Natural killer cell (primary cell): ENCODE results near the gene CLASP1. TPM values are rescaled to one million over a fixed set of nuclear protein-coding genes. Genes with fewer than 3 reads are reported as not detected.

ENCODE experiments used
- ATAC-seq, 3 donors: fragments of 150-1000 bp in 2 of 3; fragments of 200-7000 bp in 1 of 3; cut with Tn5 transposase; 1 replicate in 1 of 3; 2 replicates in 2 of 3; pipeline ENCODE4 v1.10.0; 2021; ENCODE audit warnings: mild to moderate bottlenecking in 2 of 3, moderate library complexity in 2 of 3
- DNase-seq, 2 donors: peaks; one replicate each; pipeline versions ENCODE4 v3.0.0 to v3.0.0-alpha.2; 2013 to 2021; ENCODE audit warnings: mixed read lengths in 1 of 2
- H3K27ac ChIP-seq: one replicate; pipeline ENCODE4 v1.5.1; 2013; ENCODE audit warnings: mild to moderate bottlenecking, low read length
- H3K27me3 ChIP-seq: one replicate; pipeline ENCODE4 v1.6.1; 2013; ENCODE audit warnings: low read length; ENCODE audit not compliant: control insufficient read depth, insufficient read depth
- H3K36me3 ChIP-seq: one replicate; pipeline ENCODE4 v1.6.1; 2013; ENCODE audit warnings: low read length; ENCODE audit not compliant: control insufficient read depth, insufficient read depth
- H3K4me1 ChIP-seq: one replicate; pipeline ENCODE4 v1.6.1; 2013; ENCODE audit warnings: low read length; ENCODE audit not compliant: control insufficient read depth, insufficient read depth
- H3K4me3 ChIP-seq: one replicate; pipeline ENCODE4 v1.5.1; 2013; ENCODE audit warnings: low read length
- H3K9me3 ChIP-seq: one replicate; pipeline ENCODE4 v1.6.1; 2013; ENCODE audit warnings: low read length; ENCODE audit not compliant: control insufficient read depth, insufficient read depth
- H3K27ac Mint-ChIP-seq, 2 donors: one replicate each; pipeline ENCODE4 v1.8.0; 2022; ENCODE audit warnings: mild to moderate bottlenecking in 2 of 2, mixed read lengths in 2 of 2, moderate library complexity in 1 of 2
- H3K27me3 Mint-ChIP-seq, 2 donors: one replicate each; pipeline ENCODE4 v1.8.0; 2022; ENCODE audit warnings: low read depth in 2 of 2, mixed read lengths in 2 of 2
- H3K36me3 Mint-ChIP-seq: one replicate; pipeline ENCODE4 v1.8.0; 2022; ENCODE audit warnings: mixed read lengths
- H3K4me1 Mint-ChIP-seq, 2 donors: one replicate each; pipeline ENCODE4 v1.8.0; 2022; ENCODE audit warnings: mixed read lengths in 2 of 2
- H3K4me3 Mint-ChIP-seq: one replicate; pipeline ENCODE4 v1.8.0; 2022; ENCODE audit warnings: mild to moderate bottlenecking, moderate library complexity, mixed read lengths
- H3K9me3 Mint-ChIP-seq, 2 donors: one replicate each; pipeline ENCODE4 v1.8.0; 2022; ENCODE audit warnings: mixed read lengths in 2 of 2
- CTCF ChIP-seq: fragments of 200-600 bp; IDR thresholded peaks from one replicate; pipeline ENCODE4 v1.8.0; 2022; ENCODE audit warnings: antibody characterized with exemption
- WGBS: methylation state at CpG from one replicate; pipeline ENCODE4 v1.1.7; 2013; ENCODE audit warnings: missing lambda C conversion rate; ENCODE audit not compliant: insufficient coverage; 5-methylcytosine and 5-hydroxymethylcytosine counted together
- intact Hi-C: fragments of 100-400 bp; cut with micrococcal nuclease; formaldehyde crosslinking; loops from one replicate; pipeline ENCODE4 v1.14.2; 2022
- total RNA-seq, 4 donors: library from RNA; stranded (reverse); fragments of 120-200 nt in 1 of 4; gene quantifications; one replicate each; pipeline versions ENCODE4 v1.2.3 to v1.2.4, GENCODE V29; 2013 to 2022

The CLASP1 gene
- total RNA-seq, 3 donors from 2014 or later (not counting 1 experiment from before 2014, with no cell fraction given), result 125 to 142 (median 127) TPM

- H3K4me3 ChIP-seq, result no peak overlapping the region
- Mint-ChIP-seq H3K4me1 (peaks cover 69 to 77% of the 10 kb centered on the region in 2 donors), H3K27me3 (no peaks in the 10 kb centered on the region), H3K4me3 (peak overlapping the region; percentile 66), H3K27ac (peak overlapping the region; percentile 91 to 92), H3K9me3 (no peaks in the 10 kb centered on the region), H3K36me3 (peaks cover 11% of the 10 kb centered on the region)
- no peak for TF ChIP-seq CTCF
- H3K27ac ChIP-seq, result peak overlapping the region; percentile 60
- H3K4me1 ChIP-seq, result peaks cover 32% of the 10 kb centered on the region
- H3K27me3 ChIP-seq, result no peaks in the 10 kb centered on the region
- H3K9me3 ChIP-seq, result no peaks in the 10 kb centered on the region
- DNase-seq (no peak), ATAC-seq (peak in 1 of 3 donors; percentile 9)
- 85% methylated on average over 3 of the region's 3 CpGs for WGBS
- peaks cover 27% of the 10 kb centered on the region for H3K36me3 ChIP-seq
- intact Hi-C loops, result loop anchor here (2.0 kb wide), 1 partner anchor 61 kb away; the partner anchor contains the start of gene RNU4ATAC
Observed at GRCh38 chr2:121469356-121469755, 179.9 kb downstream of the CLASP1 start.

- H3K27ac Mint-ChIP-seq, result peak overlapping the region; percentile 91 to 92
- WGBS, result 55% methylated on average over 6 of the region's 6 CpGs
- no peaks in the 10 kb centered on the region for H3K27me3 Mint-ChIP-seq
- peak in 1 of 2 donors; percentile 11 for DNase-seq
- intact Hi-C loops, result loop anchor here (2.0 kb wide), 1 partner anchor 62 kb away; the partner anchor contains the start of gene RNU4ATAC
- H3K4me1 ChIP-seq, result peaks cover 32% of the 10 kb centered on the region
- no peak for TF ChIP-seq CTCF
- H3K36me3 Mint-ChIP-seq, result peaks cover 11% of the 10 kb centered on the region
- peak; percentile 48 to 76 (median 72) for ATAC-seq
- peak overlapping the region; percentile 66 for H3K4me3 Mint-ChIP-seq
- H3K36me3 ChIP-seq, result peaks cover 27% of the 10 kb centered on the region
- H3K4me1 Mint-ChIP-seq, result peaks cover 65 to 73% of the 10 kb centered on the region in 2 donors
- no peaks in the 10 kb centered on the region for H3K9me3 Mint-ChIP-seq
- peak overlapping the region; percentile 60 for H3K27ac ChIP-seq
- no peaks in the 10 kb centered on the region for H3K9me3 ChIP-seq
- H3K27me3 ChIP-seq, result no peaks in the 10 kb centered on the region
- H3K4me3 ChIP-seq, result no peak overlapping the region
Observed at GRCh38 chr2:121468936-121469335, 180.3 kb downstream of the CLASP1 start.

GRCh38 chr2:121459291-121459690 is 190.0 kb downstream of the CLASP1 start:
- Mint-ChIP-seq H3K9me3 (no peaks in the 10 kb centered on the region), H3K36me3 (peaks cover 11% of the 10 kb centered on the region), H3K27me3 (no peaks in the 10 kb centered on the region), H3K27ac (peak overlapping the region; percentile 35), H3K4me3 (no peak overlapping the region), H3K4me1 (peaks cover 0 to 5% of the 10 kb centered on the region in 2 donors)
- Histone ChIP-seq H3K9me3 (no peaks in the 10 kb centered on the region), H3K4me1 (no peaks in the 10 kb centered on the region), H3K36me3 (peaks cover 80% of the 10 kb centered on the region), H3K27me3 (no peaks in the 10 kb centered on the region), H3K4me3 (no peak overlapping the region), H3K27ac (no peak overlapping the region)
- DNase-seq (no peak), ATAC-seq (no peak)
- 100% methylated on average over 3 of the region's 3 CpGs for WGBS
- intact Hi-C loops, result no loop called here
- no peak for TF ChIP-seq CTCF

- Histone ChIP-seq H3K9me3 (no peaks in the 10 kb centered on the region), H3K27me3 (no peaks in the 10 kb centered on the region), H3K4me3 (no peak overlapping the region), H3K27ac (no peak overlapping the region), H3K4me1 (no peaks in the 10 kb centered on the region), H3K36me3 (peaks cover 82% of the 10 kb centered on the region)
- H3K9me3 Mint-ChIP-seq, result no peaks in the 10 kb centered on the region
- H3K4me1 Mint-ChIP-seq, result peaks cover 0 to 5% of the 10 kb centered on the region in 2 donors
- no peak for ATAC-seq
- H3K27ac Mint-ChIP-seq, result no peak overlapping the region
- intact Hi-C loops, result no loop called here
- H3K4me3 Mint-ChIP-seq, result no peak overlapping the region
- 97% methylated on average over 3 of the region's 3 CpGs for WGBS
- no peak for DNase-seq
- H3K36me3 Mint-ChIP-seq, result peaks cover 6% of the 10 kb centered on the region
- no peak for TF ChIP-seq CTCF
- H3K27me3 Mint-ChIP-seq, result no peaks in the 10 kb centered on the region
Observed at GRCh38 chr2:121456325-121456724, 192.9 kb downstream of the CLASP1 start.
